RWPE1 (cell line): ENCODE measurements around the gene TNRC6C.

Experiments used
- CTCF ChIA-PET: fragments of 350-600 bp; sonication (Branson Sonifier 250); formaldehyde crosslinking; extraction: SDS; loops from one replicate; lab custom pipeline; 2021; lab: Yijun Ruan, JAX
- POLR2A ChIA-PET: fragments of 400-600 bp; formaldehyde crosslinking; extraction: SDS; loops from one replicate; lab custom pipeline; 2020; ENCODE audit warnings: antibody characterized with exemption; ENCODE audit not compliant: low non-redundant PET; lab: Yijun Ruan, JAX
- DNase-seq: peaks from one replicate; pipeline ENCODE4 v3.0.0; 2012; ENCODE audit warnings: low spot score
- H3K27ac ChIP-seq: fragments of 450-650 bp; 2 replicates; pipeline ENCODE4 v1.5.1; 2017
- TF ChIP-seq, protein P1 (sequence below): fragments of 450-650 bp; conservative IDR thresholded peaks from 2 replicates; pipeline ENCODE4 v1.5.1; 2017; ENCODE audit warnings: low read depth, mild to moderate bottlenecking

Gene TNRC6C

DNA sequence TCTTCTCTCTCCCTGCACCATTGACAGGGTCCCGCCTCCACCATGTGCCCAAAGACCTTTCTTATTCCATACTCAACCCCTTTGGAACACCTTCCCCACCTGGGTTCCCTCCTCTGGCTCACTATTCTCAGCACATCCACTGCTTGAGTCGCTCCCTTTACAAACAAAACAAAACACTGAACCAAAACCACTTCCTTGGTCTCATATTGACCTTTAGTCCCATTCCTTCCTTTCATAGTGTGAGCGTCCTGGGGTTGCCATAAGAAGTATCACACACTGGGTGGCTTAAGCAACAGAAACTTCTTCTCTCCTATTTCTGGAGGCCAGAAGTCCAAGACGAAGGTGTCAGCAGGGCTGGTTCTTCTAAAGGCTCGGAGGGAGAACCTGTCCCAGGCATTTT is 6.1 kb upstream of the TNRC6C start:
- POLR2A ChIA-PET: no interaction called here
- TF ChIP-seq, protein P1, sequence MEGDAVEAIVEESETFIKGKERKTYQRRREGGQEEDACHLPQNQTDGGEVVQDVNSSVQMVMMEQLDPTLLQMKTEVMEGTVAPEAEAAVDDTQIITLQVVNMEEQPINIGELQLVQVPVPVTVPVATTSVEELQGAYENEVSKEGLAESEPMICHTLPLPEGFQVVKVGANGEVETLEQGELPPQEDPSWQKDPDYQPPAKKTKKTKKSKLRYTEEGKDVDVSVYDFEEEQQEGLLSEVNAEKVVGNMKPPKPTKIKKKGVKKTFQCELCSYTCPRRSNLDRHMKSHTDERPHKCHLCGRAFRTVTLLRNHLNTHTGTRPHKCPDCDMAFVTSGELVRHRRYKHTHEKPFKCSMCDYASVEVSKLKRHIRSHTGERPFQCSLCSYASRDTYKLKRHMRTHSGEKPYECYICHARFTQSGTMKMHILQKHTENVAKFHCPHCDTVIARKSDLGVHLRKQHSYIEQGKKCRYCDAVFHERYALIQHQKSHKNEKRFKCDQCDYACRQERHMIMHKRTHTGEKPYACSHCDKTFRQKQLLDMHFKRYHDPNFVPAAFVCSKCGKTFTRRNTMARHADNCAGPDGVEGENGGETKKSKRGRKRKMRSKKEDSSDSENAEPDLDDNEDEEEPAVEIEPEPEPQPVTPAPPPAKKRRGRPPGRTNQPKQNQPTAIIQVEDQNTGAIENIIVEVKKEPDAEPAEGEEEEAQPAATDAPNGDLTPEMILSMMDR: no peak

GRCh38 chr17:77957235-77957856 is 1.2 kb upstream of the TNRC6C start:
- POLR2A ChIA-PET: no interaction called here
- H3K27ac ChIP-seq: no peak overlapping the region

More for the DNA sequence above, 6.1 kb upstream of the TNRC6C start:
- CTCF ChIA-PET: no interaction called here
- H3K27ac ChIP-seq: no peak overlapping the region
- no peak for DNase-seq

DNA sequence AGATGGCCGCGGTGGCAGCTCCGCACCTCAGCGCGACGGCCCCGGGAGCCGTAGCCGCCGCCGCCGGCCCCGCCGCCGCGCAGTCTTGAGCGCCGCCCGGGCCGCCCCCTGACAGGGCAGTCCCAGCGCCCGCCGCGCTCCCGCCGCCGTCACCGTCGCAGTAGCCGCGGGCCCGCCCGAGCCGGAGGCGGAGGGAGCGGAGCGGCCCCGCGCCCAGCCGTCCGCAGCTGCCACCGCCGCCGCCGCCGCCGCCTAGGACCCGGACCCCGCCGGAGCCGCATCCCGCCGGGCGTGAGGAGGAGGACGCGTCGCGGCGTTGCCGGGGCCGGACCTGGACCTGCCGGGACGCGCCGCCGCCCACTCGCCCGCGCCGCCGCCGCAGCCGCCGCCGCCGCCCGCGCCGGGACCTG is 218 bp downstream of the TNRC6C start:
- TF ChIP-seq, protein P1: no peak
- peak; percentile 7 for DNase-seq
- H3K27ac ChIP-seq: peak overlapping the region; percentile 77
- CTCF ChIA-PET: interaction anchor here (0.6 kb wide), 1 partner anchor 266 kb away, joined by 3 read pairs; no protein-coding TSS in a partner anchor
- POLR2A ChIA-PET: interaction anchor here (0.6 to 1.2 kb wide), 12 partner anchors 11 to 916 kb away, joined by 3 to 9 read pairs (median 3); no protein-coding TSS in a partner anchor

More at GRCh38 chr17:77957235-77957856, 1.2 kb upstream of the TNRC6C start:
- CTCF ChIA-PET: interaction anchor here (0.6 kb wide), 1 partner anchor 870 kb away, joined by 3 read pairs; no protein-coding TSS in a partner anchor
- no peak for DNase-seq
- TF ChIP-seq, protein P1: no peak

DNA sequence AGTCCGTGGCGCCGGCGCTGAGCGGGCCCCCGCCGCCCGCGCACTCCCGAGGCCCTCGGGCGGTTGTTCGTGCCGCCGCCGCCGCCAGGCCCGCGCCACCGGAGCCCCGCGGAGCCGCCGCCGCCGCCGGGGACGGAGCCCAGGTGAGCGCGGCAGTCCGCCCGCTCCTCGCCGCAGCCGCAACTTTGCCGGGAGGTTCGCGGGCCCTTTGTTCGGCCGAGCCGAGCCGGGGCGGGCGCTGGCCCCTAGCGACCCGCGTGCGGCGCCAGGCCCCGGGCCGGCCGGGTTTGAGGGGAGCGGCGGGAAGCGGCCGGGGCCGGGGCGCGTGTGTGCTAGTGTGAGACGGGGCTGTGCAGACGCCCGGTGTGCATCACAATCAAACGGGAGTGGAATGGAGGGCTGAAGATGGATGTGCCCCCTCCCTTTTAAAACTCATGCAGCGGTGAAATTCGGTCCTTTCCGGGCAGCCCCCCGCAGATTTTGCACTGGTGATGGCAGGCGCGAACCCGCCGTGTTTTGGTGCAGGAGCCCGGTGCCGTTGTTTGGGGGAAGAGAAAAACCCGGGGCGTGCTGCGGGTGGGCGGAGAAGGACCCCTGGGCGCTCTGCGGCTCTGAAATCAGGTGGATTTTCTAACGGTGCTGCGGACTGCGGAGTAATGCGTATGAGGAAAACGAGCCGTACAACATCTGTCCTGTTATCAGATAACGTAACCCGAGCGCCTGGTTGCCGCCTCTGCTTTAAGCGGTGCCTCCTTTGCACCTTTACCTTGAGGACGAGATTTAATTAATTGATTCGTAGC is 823 bp downstream of the TNRC6C start:
- CTCF ChIA-PET: no interaction called here
- DNase-seq: peak; percentile 25
- TF ChIP-seq, protein P1: no peak
- peak overlapping the region; percentile 77 for H3K27ac ChIP-seq
- POLR2A ChIA-PET: no interaction called here

DNA sequence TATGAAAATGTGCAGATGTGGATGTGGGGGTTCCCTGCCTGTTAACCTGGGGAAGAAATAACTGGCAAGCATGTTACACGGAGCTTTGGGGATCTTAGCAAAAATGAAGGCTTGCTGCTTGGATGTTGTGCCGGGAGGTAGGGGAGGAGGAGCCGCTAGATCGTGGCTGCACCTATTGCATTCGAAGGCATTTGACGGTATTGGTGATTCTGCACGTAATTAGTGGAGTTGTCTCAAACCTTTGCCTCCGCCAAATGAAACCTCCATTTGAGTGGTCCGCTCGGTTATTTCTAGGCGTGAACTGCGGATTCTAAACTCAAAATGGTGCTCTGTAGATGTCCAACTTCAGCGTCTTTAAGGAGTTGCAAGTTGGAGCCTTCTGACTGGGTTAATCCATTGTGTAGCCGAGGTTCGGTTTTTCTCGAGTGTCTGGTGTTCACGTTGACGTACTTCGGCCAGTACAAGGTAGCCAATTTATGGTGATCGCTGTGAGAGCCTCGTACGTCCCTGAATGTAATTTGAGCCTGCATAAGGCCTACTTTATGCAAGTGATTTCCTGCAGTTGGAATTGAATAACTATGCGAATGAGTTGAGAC is 1.5 kb downstream of the TNRC6C start:
- H3K27ac ChIP-seq: no peak overlapping the region
- POLR2A ChIA-PET: no interaction called here
- DNase-seq: peak; percentile 13
- TF ChIP-seq, protein P1: no peak
- CTCF ChIA-PET: no interaction called here

GRCh38 chr17:77961741-77962140 is 3.2 kb downstream of the TNRC6C start:
- CTCF ChIA-PET: no interaction called here
- H3K27ac ChIP-seq: no peak overlapping the region
- POLR2A ChIA-PET: no interaction called here
- TF ChIP-seq, protein P1: no peak
- DNase-seq: no peak
